ENCODE data around the gene SCFD1.

DNA sequence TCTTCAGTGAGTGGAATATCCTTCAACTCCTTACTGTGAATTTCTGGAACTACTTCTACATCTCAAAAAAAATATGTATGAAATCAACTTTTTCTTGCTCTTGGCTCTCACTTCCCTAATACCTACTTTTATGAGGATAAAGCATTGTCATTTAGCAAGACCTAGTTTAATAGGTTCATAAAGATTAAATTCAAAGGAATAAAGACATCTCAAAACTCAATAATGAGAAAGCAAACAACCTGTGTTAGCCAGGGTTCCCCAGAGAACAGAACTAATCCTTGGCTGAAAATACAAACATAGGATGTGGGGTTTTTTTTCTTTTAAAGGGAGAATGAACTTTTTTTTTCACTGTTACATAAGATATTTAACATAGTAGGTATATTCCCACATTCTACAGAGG is 57.9 kb downstream of the SCFD1 start:
- TF ChIP-seq POLR2A (IDR thresholded peaks at IDR 0.05; ENCODE audit: low read depth, low read length) (no peak), POLR2AphosphoS5 (IDR thresholded peaks at IDR 0.05; ENCODE audit: low read depth, low read length) (no peak)
